HG02840 (cell line): Measurements from ENCODE around the gene XAF1.
"Not testable (repeated sequence)": the region's sequence is repeated elsewhere in the genome, so short reads cannot be mapped to it uniquely, and the experiment has no call there.

Experiments
- ATAC-seq: cut with Tn5 transposase; IDR thresholded peaks from one replicate; pipeline ENCODE4 v1.9.1; 2021; ENCODE audit warnings: mild to moderate bottlenecking, moderate library complexity, moderate number of reproducible peaks; ENCODE audit not compliant: unreplicated experiment, low FRiP score

XAF1 gene

DNA sequence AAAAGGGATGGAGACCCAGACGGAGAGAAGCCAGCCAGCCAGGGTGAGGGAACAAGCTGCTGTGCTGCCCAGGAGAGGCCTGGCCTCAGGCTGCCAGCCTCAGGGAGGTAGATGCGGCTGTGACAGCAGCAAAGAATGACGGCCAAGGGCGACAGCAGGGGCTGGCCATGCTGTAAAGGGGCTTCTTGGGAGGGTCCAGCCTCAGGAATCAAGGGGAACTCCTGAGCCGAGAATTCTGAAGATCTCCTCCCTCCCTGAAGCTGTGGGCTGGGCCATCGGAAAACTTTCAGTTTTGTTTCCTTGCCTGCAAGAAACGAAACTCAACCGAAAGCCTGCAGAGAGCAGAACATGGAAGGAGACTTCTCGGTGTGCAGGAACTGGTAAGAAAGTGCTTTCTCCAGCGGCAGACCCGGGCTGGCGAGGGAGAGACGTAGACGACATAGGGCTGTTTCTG is at the start of gene XAF1:
Gene XAF1, plus strand, starts transcription at position 316 of the 454 bp plus-strand sequence. Its CDS starts 33 bp downstream, at position 349.
- no peak for ATAC-seq

- ATAC-seq: no peak
These were observed 49.3 kb upstream of the XAF1 start for GRCh38 chr17:6706499-6706898.

- ATAC-seq: no peak
These were observed 48.9 kb upstream of the XAF1 start for GRCh38 chr17:6706996-6707395.

- no peak for ATAC-seq
These were observed 47.4 kb upstream of the XAF1 start for GRCh38 chr17:6708357-6708961.

DNA sequence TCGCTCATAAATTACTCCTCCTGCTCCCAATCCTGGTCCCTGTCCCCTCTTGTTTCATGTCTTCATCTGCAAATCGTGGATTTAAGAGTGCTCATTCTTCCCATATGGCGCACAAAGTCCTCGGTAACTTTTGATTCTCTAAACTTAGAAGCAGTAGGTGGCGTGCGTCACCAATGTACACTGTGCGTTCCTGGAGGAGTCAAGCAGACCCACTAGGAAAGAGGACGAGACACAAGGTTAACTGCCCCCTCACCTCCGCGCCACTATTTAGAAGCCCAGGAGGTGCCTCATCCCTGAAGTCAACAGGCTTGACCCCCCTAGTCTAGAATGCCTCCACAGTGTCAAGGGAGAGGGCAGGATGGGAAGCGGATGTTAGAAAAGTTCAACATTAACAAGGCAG is 45.5 kb upstream of the XAF1 start:
- no peak for ATAC-seq

GRCh38 chr17:6711081-6711674 is 44.7 kb upstream of the XAF1 start:
- no peak for ATAC-seq

GRCh38 chr17:6711681-6712057 is 44.2 kb upstream of the XAF1 start:
- no peak for ATAC-seq

GRCh38 chr17:6712058-6712853 is 43.6 kb upstream of the XAF1 start:
- no peak for ATAC-seq

GRCh38 chr17:6712854-6713129 is 43.1 kb upstream of the XAF1 start:
- ATAC-seq: no peak

DNA sequence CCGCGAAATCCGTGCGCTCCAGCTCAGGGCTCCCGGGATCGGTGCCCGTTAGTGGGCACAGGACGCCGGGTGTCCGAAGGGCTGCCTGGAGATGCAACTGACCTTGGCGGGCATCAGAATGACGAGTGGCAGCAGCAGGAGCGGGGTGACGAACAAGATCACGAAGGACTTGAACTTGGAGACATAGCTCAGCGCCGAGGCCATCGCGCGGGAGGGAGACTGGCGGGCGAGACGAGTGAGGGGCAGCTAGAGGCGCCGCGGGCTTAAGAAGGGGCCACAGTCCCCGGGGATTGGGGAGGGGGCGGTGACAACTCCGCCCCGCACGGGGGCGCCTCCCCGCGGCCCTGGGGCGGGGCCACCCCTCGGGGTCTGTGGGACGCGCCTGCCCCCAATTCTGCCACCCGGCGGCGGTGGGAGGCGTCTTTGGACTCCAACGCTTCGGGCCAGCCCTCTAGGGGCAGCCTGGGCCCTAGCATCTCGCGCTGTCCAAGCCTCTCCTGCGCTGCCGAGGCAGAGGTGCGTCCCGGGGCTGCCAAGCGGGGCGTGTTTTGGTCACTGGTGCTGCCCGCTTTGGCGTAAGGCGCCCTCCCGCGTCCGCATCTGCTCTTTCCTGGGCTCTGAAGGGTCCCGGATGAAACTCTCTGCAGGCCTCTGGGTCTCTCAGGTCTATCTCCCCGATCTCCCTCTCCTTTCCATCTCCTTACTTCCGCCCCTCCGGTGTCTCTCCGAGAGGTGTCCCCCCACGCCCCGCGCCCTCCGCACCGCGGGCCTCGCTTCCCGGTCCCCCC is 42.5 kb upstream of the XAF1 start, which contains the start of gene SLC13A5:
Gene SLC13A5, minus strand, starts transcription at position 240 of the 788 bp plus-strand sequence. Its CDS starts 36 bp downstream, at position 204.
- ATAC-seq: no peak

DNA sequence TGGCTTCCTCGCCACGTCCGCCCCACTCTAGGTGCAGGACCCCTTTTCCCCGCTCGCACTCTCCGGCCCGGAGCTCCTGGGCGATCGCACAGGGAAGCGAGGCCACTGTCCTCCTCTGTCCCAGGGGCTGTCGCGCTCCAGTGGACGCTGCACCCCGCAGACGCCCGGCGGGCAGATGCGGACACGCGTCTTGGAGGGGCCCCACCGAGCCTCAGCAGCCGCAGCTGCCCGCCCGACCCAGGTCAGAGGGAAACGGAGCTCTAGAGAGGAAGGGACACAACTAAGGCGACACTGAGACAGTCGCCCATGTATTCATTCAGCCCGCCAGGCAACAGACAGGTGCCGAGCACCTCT is 42.0 kb upstream of the XAF1 start:
- no peak for ATAC-seq

DNA sequence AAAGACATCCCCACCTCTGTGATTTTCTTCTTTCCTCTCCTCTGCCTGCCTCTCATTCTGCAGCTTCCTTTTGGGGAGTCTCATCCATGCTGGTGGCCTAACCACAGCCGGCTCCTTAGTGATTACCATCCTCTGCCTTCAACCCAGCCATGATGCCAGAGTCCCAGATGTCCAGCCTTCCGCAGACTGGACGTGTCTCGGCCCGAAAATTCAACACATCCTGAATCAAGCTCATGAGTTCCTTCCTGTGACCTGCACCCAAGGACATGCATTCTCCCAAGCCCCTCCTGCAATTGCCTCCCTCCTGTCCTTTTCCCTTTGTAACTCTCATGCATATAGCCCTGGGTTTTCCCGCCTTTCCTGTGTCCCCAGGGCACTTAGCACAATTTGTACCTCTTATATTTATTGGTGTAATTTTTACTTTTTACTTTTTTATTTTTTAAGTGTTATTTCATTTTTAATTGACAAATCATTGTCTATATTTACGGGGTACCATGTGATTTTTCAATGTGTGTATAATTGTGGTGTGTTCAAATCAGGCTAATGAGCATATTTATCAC is 41.5 kb upstream of the XAF1 start:
- no peak for ATAC-seq

GRCh38 chr17:6716736-6717135 is 39.1 kb upstream of the XAF1 start:
- ATAC-seq: no peak

DNA sequence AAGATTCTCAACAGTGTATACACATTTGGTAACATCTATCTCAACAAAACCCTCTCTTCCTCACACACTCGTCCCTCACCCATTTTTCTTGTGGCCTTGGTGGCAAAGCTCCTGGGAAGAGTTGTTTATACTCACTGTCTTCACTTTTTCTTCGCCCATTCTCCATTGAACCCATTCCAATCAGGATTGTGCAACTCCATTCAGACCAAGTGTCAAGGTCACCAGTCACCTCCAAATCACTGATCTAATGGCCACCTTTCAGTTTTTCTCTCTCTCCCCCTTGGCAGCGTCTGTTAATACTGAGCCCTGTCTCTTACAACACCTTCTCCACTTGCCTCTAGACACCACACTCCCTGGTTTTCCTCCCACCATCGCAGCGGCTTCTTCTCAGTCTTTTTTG is 34.1 kb upstream of the XAF1 start:
- ATAC-seq: no peak

GRCh38 chr17:6724009-6724408 is 31.8 kb upstream of the XAF1 start:
- no peak for ATAC-seq

DNA sequence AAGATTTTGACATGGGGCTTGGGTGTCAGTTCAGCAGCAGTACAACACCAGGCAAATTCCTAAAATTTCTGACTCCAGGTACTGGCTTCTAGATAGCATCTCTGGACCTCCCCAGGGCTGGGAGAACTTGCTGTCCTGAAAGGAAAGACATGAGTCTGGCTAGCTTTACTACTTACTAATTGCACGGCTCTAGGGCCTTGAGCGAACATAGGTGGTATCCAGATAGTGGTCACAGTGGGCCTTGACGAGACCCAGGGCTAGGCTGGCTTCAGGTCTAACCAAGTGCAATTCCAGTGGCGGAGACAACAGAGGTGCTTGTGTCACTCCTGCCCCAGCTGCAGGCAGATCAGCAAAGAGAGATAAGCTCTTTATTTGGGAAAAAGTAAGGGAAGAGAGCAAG is 26.3 kb upstream of the XAF1 start:
- ATAC-seq: no peak

GRCh38 chr17:6746665-6747064 is 9.2 kb upstream of the XAF1 start:
- ATAC-seq: not testable (repeated sequence)

DNA sequence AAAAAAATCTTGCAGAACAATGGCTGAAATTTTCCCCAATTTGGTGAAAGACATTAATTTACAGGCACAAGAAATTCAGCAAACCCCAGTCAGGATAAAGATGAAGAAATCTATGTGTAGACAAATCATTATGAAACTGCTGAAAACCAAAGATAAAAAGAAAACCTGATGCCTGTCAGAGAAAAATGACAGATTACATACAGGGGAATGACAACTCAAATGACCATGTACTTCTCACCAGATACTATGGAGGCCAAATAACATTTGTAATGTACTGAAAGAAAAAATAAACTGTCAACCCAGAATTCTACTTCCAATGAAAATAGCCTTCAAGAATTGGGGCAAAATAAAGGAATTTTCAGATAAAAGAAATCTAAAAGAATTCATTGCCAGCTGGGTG is 7.2 kb upstream of the XAF1 start:
- no peak for ATAC-seq

DNA sequence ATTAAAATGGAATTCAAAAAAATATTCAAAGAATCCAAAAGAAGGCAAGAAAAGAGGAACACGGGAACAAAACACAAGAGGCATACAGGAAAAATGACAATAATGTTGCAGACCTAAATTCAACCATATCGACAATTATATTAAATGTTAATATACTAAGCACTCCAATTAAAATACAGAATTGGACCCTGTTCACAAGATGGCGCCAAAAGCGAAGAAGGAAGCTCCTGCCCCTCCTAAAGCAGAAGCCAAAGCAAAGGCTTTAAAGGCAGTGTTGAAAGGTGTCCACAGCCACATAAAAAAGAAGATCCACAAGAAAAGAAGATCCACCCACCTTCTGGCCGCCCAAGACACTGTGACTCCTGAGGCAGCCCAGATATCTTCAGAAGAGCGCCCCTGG is 6.3 kb upstream of the XAF1 start:
- no peak for ATAC-seq

DNA sequence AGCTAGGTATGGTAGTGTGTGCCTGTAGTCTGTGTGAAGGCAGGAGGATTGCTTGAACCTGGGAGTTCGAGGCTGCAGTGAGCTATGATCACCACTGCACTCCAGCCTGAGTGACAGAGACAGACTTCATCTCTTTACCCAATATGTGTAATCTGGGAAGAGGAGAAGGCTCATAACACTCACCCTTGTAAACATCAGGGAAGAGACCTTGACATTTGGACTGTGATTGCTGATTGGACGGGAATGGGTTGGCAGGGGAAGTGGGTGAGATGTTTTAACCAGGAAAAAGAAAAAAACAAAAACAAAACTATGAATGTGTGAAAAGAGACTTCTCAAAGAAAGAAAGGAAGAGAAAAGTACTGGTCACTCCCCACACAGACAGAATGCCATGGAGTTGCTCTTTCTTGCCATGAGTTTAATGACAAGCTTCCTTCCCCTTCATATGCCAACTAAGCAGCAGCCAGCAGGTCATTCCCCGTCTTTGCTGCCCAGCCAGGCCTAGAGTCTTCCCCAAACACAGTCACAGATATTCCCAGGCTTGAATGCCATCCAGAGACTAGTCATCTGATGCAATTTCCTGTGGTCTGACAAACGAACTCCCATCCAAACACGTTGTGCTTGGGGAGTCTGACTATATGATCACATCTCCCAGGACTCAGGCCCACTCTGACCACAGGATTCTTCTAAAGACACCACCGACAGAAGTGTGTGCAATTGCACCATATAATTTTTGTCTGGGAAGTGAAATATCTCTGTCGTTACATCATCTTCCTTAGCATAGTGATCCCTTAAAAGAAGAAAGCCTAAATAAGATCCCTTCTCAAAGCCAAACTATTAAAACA is 3.6 kb upstream of the XAF1 start:
- ATAC-seq: no peak
